ENCODE data around the gene ITGB2.

The ITGB2 gene

DNA sequence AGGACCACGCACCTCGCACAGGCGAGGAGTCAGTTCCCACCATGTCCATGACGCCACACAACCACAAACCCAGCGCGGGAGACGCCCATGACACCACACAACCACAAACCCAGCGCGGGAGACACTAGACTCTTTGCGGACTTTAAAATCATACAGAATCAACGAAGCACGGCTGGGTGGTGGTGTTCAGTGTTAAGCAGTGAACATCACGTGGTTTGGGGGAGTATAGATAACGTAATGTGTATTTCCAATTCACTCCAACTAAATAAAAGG lies 66.4 kb downstream of the ITGB2 start:
- TF ChIP-seq MYC (IDR thresholded peaks at IDR 0.05; ENCODE audit: low read depth, low read length), result no peak
- no peak for TF ChIP-seq POLR2A (IDR thresholded peaks at IDR 0.05; ENCODE audit: extremely low read depth, insufficient read length)
- TF ChIP-seq, protein P1, sequence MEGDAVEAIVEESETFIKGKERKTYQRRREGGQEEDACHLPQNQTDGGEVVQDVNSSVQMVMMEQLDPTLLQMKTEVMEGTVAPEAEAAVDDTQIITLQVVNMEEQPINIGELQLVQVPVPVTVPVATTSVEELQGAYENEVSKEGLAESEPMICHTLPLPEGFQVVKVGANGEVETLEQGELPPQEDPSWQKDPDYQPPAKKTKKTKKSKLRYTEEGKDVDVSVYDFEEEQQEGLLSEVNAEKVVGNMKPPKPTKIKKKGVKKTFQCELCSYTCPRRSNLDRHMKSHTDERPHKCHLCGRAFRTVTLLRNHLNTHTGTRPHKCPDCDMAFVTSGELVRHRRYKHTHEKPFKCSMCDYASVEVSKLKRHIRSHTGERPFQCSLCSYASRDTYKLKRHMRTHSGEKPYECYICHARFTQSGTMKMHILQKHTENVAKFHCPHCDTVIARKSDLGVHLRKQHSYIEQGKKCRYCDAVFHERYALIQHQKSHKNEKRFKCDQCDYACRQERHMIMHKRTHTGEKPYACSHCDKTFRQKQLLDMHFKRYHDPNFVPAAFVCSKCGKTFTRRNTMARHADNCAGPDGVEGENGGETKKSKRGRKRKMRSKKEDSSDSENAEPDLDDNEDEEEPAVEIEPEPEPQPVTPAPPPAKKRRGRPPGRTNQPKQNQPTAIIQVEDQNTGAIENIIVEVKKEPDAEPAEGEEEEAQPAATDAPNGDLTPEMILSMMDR (IDR thresholded peaks at IDR 0.05; ENCODE audit: low read depth, low read length), result no peak
- TF ChIP-seq, protein P2, sequence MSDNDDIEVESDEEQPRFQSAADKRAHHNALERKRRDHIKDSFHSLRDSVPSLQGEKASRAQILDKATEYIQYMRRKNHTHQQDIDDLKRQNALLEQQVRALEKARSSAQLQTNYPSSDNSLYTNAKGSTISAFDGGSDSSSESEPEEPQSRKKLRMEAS (IDR thresholded peaks at IDR 0.05; ENCODE audit: low read depth, low read length), result no peak
- H3K4me3 ChIP-seq (ENCODE audit: low read depth, low read length), result no peak overlapping the region
- no peak for DNase-seq (ENCODE audit: low read depth)

DNA sequence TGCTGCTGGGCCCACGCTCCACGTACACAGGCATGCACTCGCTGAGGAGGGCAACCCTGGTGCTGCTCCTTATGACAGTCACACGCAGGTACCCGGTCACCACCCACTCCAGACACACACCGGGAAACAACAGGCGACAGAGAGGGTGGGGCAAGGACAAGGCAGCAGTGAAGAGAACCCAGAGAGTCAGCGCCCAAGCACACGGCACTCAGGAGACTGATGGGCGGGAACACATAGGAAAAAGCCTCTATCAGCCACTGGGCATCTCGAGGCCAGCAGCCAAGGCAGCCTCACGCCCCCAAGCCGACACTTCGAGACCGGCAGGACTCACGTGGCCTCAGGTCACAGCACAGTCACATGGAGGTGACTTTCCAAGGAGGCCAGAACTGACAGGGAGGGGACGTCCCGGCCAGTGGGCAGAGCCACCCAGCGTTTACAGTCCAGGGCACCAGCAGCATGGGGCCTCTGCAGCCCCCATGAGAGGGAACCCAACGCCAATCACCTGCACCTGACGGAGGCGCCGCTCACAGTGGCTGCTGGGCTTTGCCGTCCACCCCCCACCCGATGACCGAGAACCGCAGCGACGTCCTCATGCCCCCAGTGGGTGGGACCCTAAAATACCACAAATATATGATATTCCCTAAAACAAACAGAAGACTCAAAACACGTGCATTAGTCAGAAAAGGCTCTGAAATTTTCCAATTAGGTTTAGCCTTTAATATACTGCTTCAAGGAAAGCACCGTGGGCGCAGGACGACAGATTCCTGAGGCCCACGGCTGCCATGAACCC lies 66.9 kb downstream of the ITGB2 start:
- no peak overlapping the region for H3K4me3 ChIP-seq (ENCODE audit: low read depth, low read length)
- no peak for DNase-seq (ENCODE audit: low read depth)
- no peak for TF ChIP-seq MYC (IDR thresholded peaks at IDR 0.05; ENCODE audit: low read depth, low read length)
- TF ChIP-seq POLR2A (IDR thresholded peaks at IDR 0.05; ENCODE audit: extremely low read depth, insufficient read length), result no peak
- TF ChIP-seq, protein P1 (IDR thresholded peaks at IDR 0.05; ENCODE audit: low read depth, low read length), result no peak
- TF ChIP-seq, protein P2 (IDR thresholded peaks at IDR 0.05; ENCODE audit: low read depth, low read length), result no peak

DNA sequence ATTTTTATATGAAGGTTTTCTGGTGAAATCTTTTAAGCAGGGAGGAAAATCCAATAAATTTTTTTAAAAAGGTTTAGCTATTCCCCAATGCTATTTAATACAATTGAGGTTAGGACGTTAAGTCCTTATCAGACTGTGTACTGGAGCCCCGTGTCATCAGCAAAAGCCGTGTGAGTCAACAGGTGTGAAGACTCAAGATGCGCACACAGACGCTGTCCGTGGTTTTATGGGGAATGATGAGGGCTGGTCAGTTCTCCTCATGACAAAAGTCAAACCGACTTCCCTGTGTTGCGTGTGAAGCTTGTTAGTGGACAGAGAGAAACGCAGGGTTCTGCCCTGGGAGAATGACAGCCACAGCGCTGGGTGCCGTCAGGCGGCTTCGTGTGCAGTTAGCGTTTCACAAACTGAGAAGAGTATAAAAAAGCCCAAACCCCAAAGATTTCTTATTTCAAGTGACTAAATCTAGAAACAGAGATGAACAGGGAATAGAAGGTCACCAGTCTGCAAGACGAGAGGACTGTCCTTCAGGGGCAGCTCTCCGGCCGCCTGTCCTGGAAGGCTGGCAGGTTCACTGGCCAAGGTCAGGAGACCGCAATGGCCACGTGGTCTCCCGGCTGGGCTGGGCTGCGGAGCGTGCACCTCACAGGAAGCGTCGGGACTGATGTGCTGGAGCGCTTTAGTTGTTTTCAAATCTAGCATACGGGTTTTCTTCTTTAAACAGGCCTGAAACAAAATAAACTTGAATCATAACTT lies 69.6 kb downstream of the ITGB2 start:
- H3K4me3 ChIP-seq (ENCODE audit: low read depth, low read length), result no peak overlapping the region
- TF ChIP-seq, protein P2 (IDR thresholded peaks at IDR 0.05; ENCODE audit: low read depth, low read length), result no peak
- no peak for TF ChIP-seq MYC (IDR thresholded peaks at IDR 0.05; ENCODE audit: low read depth, low read length)
- TF ChIP-seq, protein P1 (IDR thresholded peaks at IDR 0.05; ENCODE audit: low read depth, low read length), result no peak
- no peak for TF ChIP-seq POLR2A (IDR thresholded peaks at IDR 0.05; ENCODE audit: extremely low read depth, insufficient read length)
- DNase-seq (ENCODE audit: low read depth), result no peak

DNA sequence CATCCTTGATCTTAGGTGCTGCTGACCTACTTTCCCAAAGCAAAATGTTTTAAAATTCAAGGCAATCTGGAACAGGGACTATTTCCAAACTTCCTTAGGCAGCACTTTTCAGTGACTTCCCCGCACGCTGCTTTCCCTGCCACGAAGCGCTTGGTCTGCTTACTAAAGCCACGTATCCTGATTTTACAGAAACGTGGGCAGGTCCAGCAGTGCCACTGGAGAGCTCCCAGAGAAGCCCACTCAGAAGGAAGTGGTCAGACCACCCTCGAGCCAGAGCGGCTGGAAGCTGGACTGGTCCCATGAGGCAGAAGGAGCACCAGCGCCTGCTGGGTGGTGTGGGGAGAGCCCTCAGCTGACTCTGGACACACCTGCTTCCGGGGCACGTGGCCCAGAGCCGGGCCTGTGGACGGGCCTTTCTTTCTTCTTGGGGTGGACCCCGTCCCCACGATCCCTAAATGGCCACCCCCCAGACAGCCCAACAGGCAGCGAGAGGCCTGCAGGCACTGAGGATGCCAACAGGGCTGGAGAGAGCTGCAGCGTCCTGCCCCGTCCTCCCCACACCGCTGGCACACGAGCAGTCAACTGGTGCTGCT lies 70.4 kb downstream of the ITGB2 start:
- no peak for DNase-seq (ENCODE audit: low read depth)
- H3K4me3 ChIP-seq (ENCODE audit: low read depth, low read length), result no peak overlapping the region
- TF ChIP-seq, protein P2 (IDR thresholded peaks at IDR 0.05; ENCODE audit: low read depth, low read length), result no peak
- TF ChIP-seq MYC (IDR thresholded peaks at IDR 0.05; ENCODE audit: low read depth, low read length) (no peak), POLR2A (IDR thresholded peaks at IDR 0.05; ENCODE audit: extremely low read depth, insufficient read length) (no peak)
- TF ChIP-seq, protein P1 (IDR thresholded peaks at IDR 0.05; ENCODE audit: low read depth, low read length), result no peak

DNA sequence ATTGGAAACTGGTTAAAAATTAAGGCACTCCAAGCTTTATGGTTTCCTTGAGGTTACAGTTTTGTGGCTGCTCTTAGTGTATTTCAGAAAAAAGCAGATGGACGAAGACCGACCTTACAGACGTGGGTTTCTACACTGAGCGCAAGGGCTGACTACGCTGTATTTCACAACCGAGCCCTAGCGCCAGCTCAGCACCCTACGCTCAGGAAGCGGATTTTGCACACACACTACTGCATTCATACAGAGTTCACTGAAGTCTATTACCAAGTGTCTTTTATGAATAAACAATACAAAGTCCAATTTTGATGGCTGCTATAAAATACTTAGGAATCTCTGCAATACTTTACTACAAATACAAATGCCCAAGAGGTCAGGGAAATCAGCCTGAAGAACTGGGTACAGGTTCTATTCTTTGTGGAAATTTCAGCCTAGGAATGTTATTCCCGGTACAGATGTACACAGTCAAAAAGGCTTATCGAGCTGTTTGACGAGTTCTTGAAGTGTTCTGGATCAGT lies 71.0 kb downstream of the ITGB2 start:
- no peak overlapping the region for H3K4me3 ChIP-seq (ENCODE audit: low read depth, low read length)
- TF ChIP-seq, protein P2 (IDR thresholded peaks at IDR 0.05; ENCODE audit: low read depth, low read length), result no peak
- TF ChIP-seq MYC (IDR thresholded peaks at IDR 0.05; ENCODE audit: low read depth, low read length) (no peak), POLR2A (IDR thresholded peaks at IDR 0.05; ENCODE audit: extremely low read depth, insufficient read length) (no peak)
- TF ChIP-seq, protein P1 (IDR thresholded peaks at IDR 0.05; ENCODE audit: low read depth, low read length), result no peak
- DNase-seq (ENCODE audit: low read depth), result peak; percentile 84

Measured in NB4 (cell line).